GM18502 (cell line): Measurements from ENCODE around the gene AKIRIN2.
A peak's percentile ranks its signal among the peaks of the same experiment; 100 is the strongest.

Experiments
- ATAC-seq: cut with Tn5 transposase; IDR thresholded peaks from one replicate; pipeline ENCODE4 v1.9.1; 2021; ENCODE audit warnings: mild to moderate bottlenecking; ENCODE audit not compliant: unreplicated experiment, poor library complexity

Gene AKIRIN2

GRCh38 chr6:87701676-87702588 lies at the start of gene AKIRIN2:
Gene AKIRIN2 (minus strand): TSS chr6:87702233. CDS start chr6:87701684, 549 bp downstream.
- peak; percentile 64 for ATAC-seq

- no peak for ATAC-seq
Measured at GRCh38 chr6:87747646-87748045, 45.6 kb upstream of the AKIRIN2 start.

GRCh38 chr6:87745966-87746721 lies 44.1 kb upstream of the AKIRIN2 start:
- no peak for ATAC-seq

DNA sequence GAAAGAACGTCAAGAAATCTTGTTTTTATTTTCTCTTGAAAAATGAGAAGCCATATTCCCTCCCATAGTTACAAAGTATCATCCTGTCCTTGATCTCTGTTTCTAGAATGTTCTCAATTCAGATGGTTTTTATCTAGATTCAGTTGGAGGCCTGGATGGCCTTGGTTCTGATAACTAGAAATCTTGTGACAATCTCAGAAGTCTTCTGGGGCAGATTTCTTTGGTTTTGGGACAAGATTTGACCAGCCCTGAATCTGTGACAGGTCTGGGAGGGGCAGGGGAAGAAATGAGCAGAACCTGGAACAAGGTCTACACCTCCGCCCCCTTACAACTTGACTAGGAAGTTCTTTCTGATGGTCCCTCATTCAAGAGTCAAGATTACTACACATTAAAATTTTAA lies 41.4 kb upstream of the AKIRIN2 start:
- ATAC-seq: no peak

- peak; percentile 67 for ATAC-seq
Measured at GRCh38 chr6:87742106-87742505, 40.1 kb upstream of the AKIRIN2 start.

DNA sequence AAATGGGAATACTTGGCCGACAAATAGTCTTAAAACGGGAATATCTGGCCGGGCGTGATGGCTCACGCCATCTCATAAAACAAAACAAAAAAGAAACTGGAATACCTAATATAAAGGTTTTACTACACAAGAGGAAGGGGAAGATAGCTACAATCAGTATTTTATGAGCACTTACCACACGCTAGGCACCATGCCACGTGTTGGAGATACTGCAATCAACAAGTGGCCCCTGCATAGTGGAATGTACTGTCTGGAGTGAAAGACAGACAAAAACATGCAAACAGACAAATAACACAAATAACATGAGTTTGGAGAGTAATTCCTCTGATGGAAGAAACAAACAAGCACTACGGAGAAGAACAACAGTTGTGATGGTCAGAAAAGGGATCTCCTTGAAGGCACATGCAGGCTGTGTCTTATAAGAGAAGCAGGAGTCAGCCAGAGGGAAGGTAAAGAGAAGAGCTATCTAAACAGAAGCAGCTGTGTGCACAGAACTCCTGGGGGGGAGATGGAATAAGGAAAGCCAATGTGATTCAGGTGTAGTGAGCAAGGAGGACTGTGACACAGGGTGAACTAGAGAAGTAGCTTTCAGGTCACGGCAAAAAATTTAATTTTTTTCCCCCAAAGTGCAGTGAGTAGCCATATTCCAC lies 39.1 kb upstream of the AKIRIN2 start:
- no peak for ATAC-seq

DNA sequence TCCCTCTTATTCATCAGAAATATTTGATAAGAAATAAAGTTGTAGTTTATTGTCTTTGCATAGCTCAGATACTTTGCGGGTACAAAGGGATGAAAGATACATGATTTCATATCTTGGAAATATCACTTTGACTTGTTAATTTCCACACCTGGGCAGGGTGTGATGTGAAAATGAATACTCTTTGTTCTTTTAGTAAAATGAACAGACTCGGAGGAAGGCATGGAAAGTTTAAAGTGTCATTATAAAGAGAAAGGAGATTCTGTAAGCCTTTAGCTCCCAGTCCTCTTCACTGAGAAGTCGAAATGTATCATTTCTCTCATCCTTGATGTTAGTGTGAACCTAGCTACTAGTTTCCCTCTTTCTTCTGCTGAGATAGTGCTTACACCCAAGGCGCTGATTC lies 36.7 kb upstream of the AKIRIN2 start:
- no peak for ATAC-seq

GRCh38 chr6:87738000-87738399 lies 36.0 kb upstream of the AKIRIN2 start:
- ATAC-seq: peak; percentile 48

DNA sequence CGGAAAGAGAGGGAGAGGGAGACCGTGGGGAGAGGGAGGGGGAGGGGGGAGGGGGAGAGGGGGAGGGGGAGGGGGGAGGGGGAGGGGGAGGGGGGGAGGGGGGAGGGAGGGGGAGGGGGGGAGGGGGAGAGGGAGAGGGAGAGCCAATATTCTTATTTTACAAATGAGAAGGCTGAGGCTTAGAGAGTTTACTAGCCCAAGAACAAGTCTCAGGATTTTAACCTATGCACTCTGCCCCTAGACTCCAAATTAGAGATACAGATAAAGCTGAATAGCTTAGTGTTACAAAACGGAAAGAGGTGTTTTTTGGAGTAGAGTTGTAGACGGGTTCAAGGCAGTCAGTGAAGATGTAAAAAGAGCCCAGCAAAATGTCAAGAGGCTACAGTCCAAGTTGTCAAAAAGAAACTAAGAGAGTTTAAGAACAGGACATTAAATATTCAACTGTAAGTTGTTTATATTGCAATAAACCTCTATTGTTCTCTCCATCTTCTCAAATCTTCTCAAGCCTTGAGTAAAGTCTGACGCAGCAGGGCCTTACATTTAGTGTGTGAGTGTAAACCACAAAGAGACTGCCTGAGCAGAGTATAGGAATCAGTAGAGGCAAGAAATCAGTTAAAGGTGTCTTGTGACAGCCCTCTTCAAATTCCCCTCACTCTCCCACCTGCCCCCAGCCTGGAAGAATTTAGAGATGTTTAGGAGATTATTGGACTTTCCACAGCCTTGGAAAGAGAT lies 34.9 kb upstream of the AKIRIN2 start:
- peak; percentile 50 for ATAC-seq

GRCh38 chr6:87731818-87732661 lies 30.0 kb upstream of the AKIRIN2 start:
- peak; percentile 89 for ATAC-seq

GRCh38 chr6:87731080-87731479 lies 29.0 kb upstream of the AKIRIN2 start:
- ATAC-seq: no peak

DNA sequence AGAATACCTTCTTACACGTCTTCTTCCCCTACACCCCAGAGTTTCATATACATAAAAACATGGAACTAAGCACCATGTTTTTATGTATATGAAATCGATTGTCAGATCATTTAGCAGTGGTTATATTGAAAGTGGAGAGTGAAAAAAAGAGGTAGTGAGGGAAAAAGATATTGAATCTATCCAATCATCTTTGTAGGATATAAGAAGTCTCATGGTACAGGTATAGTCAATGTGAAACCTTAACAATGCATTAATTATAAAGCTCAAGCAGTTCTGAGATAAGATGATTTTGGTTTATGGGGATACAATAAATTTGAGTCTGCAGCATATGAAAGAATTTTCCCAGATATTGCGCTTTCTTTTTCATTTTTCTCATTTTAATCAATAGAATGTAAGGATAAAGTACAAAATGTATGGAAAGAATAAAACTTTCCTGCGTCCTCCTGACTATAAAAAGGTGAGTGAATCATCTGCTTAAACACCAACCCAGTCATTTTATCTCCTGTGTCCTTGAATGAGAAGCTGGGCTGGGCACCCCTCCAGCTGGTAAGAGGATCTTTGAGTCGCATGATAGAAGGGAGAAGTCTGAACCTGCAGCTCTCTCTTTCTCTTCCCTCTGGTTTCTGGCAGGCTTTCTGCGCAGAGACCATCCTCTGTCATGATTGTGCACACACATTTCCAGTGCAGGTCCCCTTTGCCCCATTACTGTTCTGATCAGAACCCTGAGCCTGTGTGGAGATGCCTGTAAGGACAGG lies 28.1 kb upstream of the AKIRIN2 start:
- no peak for ATAC-seq

DNA sequence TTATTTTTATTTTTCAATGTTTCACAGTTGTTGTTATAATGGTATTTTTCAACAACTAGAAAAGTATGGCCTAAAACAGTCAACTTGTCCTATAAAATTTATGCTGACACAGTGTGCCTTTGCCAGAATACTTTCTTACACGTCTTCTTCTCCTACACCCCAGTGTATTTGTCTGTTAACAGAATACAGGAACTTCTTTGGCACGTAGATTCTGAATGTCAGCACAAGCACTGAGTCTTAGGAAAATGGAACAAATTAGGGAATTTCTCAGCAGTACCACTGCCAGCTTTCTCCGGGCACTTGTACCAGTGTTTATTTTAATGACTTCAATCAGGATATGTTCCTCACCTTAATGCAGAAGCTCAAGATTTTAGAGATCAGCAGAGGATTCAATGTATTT lies 26.7 kb upstream of the AKIRIN2 start:
- no peak for ATAC-seq

- peak; percentile 83 for ATAC-seq
Measured at GRCh38 chr6:87724983-87725811, 23.2 kb upstream of the AKIRIN2 start.

- peak; percentile 42 for ATAC-seq
Measured at GRCh38 chr6:87723170-87724078, 21.4 kb upstream of the AKIRIN2 start.

DNA sequence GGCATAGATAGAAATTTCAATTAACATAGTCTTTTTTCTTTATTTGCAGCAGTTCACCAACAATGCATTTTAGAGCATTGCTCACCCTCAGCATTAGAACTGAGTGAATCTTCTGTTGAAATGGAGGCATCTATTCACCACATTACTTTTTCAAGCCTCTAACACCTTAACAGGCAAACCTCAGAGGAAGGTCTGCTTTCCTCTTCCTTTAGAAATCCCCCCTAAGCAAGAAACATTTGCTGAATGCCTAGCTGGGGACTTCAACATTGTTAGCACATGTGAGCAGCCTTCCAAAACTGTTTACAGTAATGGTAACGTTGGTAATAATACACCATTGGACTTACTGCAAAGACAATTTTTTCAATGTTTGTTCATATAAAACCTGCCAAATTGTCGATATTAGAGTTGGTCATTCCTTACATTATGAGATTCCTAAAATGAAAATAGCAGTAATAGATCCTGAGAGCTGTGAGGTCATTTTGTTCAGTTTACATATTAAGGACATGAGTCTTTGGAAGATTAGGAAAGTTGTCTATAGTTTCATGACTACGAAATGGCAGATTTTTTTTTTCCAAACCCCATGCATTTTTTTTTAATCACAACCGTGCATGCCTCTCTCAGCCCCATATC lies 20.6 kb upstream of the AKIRIN2 start:
- no peak for ATAC-seq
